ENCODE results near the gene PRUNE2. TPM values are rescaled to one million over a fixed set of nuclear protein-coding genes. Genes with fewer than 3 reads are reported as not detected.

Gene PRUNE2
- total RNA-seq, 1 donor from 2014 or later = 3.3 TPM

DNA sequence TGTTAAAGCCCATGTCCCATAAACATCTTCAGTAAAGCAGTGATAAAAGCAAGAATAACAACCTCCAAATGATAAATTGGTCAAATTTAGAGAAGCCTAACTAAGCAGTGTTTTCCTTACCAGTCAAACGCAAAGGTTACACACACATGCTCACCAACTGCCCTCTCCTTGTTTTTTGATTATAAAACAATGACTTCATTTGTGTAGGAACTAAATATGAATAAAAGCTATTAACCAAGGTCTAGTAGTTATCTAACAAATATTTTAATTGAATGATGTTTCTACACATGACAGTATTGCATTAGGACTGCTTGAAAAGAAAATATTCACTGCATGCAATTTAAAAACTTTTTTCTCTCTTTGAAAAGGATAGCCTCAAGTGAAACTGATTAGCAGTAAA, 105.0 kb downstream of the PRUNE2 start:
- Mint-ChIP-seq H3K27me3 (peaks cover 30% of the 10 kb centered on the region), H3K4me1 (ENCODE audit: unreplicated experiment) (peaks cover 18% of the 10 kb centered on the region), H3K27ac (no peak overlapping the region), H3K36me3 (no peaks in the 10 kb centered on the region), H3K4me3 (no peak overlapping the region), H3K9me3 (no peaks in the 10 kb centered on the region)
- DNase-seq (ENCODE audit: extremely low spot score, unreplicated experiment) = no peak
- TF ChIP-seq, protein P1, sequence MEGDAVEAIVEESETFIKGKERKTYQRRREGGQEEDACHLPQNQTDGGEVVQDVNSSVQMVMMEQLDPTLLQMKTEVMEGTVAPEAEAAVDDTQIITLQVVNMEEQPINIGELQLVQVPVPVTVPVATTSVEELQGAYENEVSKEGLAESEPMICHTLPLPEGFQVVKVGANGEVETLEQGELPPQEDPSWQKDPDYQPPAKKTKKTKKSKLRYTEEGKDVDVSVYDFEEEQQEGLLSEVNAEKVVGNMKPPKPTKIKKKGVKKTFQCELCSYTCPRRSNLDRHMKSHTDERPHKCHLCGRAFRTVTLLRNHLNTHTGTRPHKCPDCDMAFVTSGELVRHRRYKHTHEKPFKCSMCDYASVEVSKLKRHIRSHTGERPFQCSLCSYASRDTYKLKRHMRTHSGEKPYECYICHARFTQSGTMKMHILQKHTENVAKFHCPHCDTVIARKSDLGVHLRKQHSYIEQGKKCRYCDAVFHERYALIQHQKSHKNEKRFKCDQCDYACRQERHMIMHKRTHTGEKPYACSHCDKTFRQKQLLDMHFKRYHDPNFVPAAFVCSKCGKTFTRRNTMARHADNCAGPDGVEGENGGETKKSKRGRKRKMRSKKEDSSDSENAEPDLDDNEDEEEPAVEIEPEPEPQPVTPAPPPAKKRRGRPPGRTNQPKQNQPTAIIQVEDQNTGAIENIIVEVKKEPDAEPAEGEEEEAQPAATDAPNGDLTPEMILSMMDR (conservative IDR thresholded peaks at IDR 0.05) = no peak

DNA sequence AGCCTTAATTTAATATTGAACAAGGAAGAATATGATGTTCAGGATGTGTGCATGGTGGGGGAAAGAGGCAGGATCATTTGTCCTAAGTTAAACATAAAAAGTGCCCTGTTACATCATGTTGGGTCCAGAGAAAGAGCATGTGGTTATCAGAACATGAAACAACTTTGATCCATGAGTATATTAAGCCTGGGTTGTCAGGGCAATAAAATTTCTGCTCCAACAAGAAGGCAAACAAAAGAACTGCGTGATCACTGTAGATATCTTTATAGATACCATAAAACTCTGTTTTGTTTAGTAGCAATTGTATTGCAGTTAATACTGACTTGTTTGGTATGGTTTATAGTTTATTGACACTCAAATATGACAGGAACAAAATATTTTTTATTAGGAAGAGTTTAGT, 106.4 kb downstream of the PRUNE2 start:
- H3K4me3 Mint-ChIP-seq = no peak overlapping the region
- TF ChIP-seq, protein P1 (conservative IDR thresholded peaks at IDR 0.05) = no peak
- no peak overlapping the region for H3K27ac Mint-ChIP-seq
- peaks cover 28% of the 10 kb centered on the region for H3K27me3 Mint-ChIP-seq
- H3K4me1 Mint-ChIP-seq (ENCODE audit: unreplicated experiment) = peaks cover 17% of the 10 kb centered on the region
- H3K9me3 Mint-ChIP-seq = no peaks in the 10 kb centered on the region
- no peak for DNase-seq (ENCODE audit: extremely low spot score, unreplicated experiment)
- no peaks in the 10 kb centered on the region for H3K36me3 Mint-ChIP-seq

DNA sequence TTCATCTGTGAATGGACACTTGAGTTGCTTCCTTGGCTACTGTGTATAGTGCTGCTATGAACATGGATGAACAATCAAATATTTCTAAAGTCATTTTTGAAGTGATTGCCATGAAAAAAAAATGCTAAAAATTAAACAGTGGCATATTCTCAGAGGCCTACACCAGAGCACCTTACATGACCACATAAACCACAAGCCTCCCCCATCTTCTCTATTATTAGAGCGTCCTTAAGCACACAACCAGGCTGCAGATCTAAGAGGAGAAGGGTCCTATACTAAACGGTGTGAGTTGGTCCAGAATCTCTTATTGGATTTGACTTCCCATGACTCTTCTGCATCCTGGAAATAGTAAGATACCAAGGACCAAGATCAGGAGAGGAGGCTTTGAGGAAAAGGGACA, 107.4 kb downstream of the PRUNE2 start:
- Mint-ChIP-seq H3K4me1 (ENCODE audit: unreplicated experiment) (peaks cover 8% of the 10 kb centered on the region), H3K27me3 (peaks cover 22% of the 10 kb centered on the region), H3K4me3 (no peak overlapping the region), H3K36me3 (no peaks in the 10 kb centered on the region), H3K27ac (no peak overlapping the region), H3K9me3 (no peaks in the 10 kb centered on the region)
- TF ChIP-seq, protein P1 (conservative IDR thresholded peaks at IDR 0.05) = no peak
- DNase-seq (ENCODE audit: extremely low spot score, unreplicated experiment) = no peak

DNA sequence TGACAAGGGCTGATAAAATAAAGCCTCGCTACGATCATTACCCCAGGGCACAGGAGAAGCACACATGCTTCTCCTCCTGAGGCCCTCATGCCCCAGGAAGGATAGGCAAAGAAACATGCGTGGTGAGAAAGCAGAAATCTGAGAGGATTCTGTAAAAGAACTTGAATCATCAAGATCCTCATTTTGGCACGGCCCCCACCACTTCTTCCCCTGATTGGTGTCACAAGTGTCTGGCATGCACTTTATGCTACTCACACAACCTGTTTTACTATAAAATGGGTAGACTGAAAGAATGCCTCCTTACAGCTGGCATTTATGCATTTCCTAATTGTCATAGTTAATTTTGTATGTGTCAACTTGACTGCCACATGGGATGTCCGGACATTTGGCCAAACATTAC, 109.6 kb downstream of the PRUNE2 start:
- H3K4me1 Mint-ChIP-seq (ENCODE audit: unreplicated experiment) = no peaks in the 10 kb centered on the region
- H3K9me3 Mint-ChIP-seq = no peaks in the 10 kb centered on the region
- TF ChIP-seq, protein P1 (conservative IDR thresholded peaks at IDR 0.05) = no peak

DNA sequence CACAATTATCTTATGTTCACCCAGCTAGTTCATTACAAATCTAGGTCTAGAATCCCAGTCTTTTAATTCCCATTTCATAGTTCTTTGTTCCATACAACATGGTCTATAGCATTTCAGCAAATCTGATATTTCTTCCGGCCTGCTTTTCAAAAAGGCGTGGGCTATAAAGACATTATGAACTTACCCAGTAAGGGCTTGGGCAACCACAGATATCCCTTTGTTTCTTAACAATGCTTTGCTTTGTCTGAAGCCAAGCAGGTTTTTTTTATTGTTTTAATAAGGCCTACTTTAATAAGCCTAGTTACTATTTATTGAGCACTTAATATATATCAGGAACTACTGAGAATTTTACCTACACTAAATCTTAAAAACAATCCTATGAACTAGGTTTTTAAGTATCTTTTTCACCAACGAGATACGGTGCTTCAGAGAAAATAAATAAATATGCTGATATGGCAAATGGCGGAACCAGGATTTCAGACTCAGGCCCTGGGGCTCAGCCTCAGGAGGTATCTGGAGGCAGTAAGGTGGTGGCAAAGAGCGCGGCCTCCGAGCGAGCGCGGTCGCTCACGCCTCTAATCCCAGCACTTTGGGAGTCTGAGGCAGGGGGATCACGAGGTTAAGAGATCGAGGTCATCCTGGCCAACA, 112.0 kb downstream of the PRUNE2 start:
- H3K4me3 Mint-ChIP-seq = no peak overlapping the region
- H3K27ac Mint-ChIP-seq = no peak overlapping the region
- no peak for DNase-seq (ENCODE audit: extremely low spot score, unreplicated experiment)
- H3K4me1 Mint-ChIP-seq (ENCODE audit: unreplicated experiment) = no peaks in the 10 kb centered on the region
- no peaks in the 10 kb centered on the region for H3K36me3 Mint-ChIP-seq
- no peaks in the 10 kb centered on the region for H3K9me3 Mint-ChIP-seq
- H3K27me3 Mint-ChIP-seq = peaks cover 11% of the 10 kb centered on the region
- TF ChIP-seq, protein P1 (conservative IDR thresholded peaks at IDR 0.05) = no peak

More for the DNA sequence above, 109.6 kb downstream of the PRUNE2 start:
- Mint-ChIP-seq H3K4me3 (no peak overlapping the region), H3K27ac (no peak overlapping the region), H3K27me3 (peaks cover 11% of the 10 kb centered on the region), H3K36me3 (no peaks in the 10 kb centered on the region)
- no peak for DNase-seq (ENCODE audit: extremely low spot score, unreplicated experiment)

Data from type B pancreatic cell (in vitro differentiated cells).